HCT116 (cell line): ENCODE data around the gene ZNF302.

ENCODE experiments used
- CTCF ChIP-seq, 3 experiments: fragments of 200-600 bp in 1 of 3; sonication (generic) in 1 of 3; IDR thresholded peaks in 2 of 3; conservative IDR thresholded peaks in 1 of 3; 2 replicates each; pipeline ENCODE4 v1.5.1; 2012 to 2017; ENCODE audit warnings: low read depth in 2 of 3, low read length in 2 of 3, antibody characterized with exemption in 1 of 3, borderline replicate concordance in 1 of 3, control low read depth in 1 of 3, mild to moderate bottlenecking in 1 of 3, mixed read lengths in 1 of 3, mixed run types in 1 of 3, moderate library complexity in 1 of 3; ENCODE audit not compliant: insufficient read depth in 1 of 3
- POLR2A ChIP-seq: IDR thresholded peaks from 2 replicates; pipeline ENCODE4 v1.7.0; 2011; ENCODE audit warnings: borderline replicate concordance; ENCODE audit not compliant: insufficient read depth, insufficient read length; ENCODE audit errors: extremely low read depth
- POLR2AphosphoS5 ChIP-seq: IDR thresholded peaks from 2 replicates; pipeline ENCODE4 v1.6.1; 2011; ENCODE audit warnings: mild to moderate bottlenecking, low read depth, low read length, moderate library complexity
- SP1 ChIP-seq: IDR thresholded peaks from 2 replicates; pipeline ENCODE4 v1.6.1; 2012; ENCODE audit warnings: low read depth

DNA sequence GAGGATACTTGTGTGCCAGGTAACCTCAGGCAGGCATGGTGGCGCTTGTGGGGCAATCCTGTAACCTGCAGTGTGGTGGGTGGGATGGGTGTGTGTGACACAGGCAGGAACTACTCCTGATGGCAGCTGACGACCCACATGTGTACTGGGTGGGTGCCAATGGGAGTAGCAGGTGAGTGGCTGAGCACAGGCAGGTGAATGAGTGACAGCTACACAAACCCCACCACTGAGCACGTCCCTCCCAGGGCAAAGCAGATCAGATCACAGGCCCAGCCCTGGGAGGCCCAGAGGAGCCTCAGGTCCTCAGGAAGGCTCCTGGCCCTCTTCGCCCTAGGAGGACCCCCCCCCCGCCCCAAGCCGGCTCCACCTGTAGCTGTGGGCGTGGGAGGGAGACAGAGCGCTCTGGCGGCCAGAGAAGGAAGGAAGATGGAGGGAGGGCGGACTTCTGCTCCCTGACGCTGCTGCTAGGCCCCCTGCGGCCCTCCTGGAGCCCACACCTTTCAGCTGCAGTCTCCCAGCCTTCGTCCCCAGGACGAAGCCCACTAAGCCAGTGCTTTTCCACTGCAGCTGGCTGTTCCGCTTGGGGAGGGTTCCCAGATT is 55.2 kb downstream of the ZNF302 start:
- no peak for TF ChIP-seq SP1
- TF ChIP-seq CTCF (IDR thresholded peaks at IDR 0.05 in 2 of 3, conservative IDR thresholded peaks at IDR 0.05 in 1 of 3; ENCODE audit: borderline replicate concordance in 1 of 3, insufficient read depth in 1 of 3, low read depth in 2 of 3, low read length in 2 of 3) = no peak
- no peak for TF ChIP-seq POLR2A
- no peak for TF ChIP-seq POLR2AphosphoS5
